PFSK-1 (cell line): ENCODE results near the gene RIPK4.

ENCODE experiments used
- FOXP2 ChIP-seq: optimal IDR thresholded peaks from 2 replicates; pipeline ENCODE3; 2011; ENCODE audit warnings: borderline replicate concordance, control low read depth, inconsistent platforms; ENCODE audit not compliant: insufficient read depth; ENCODE audit errors: extremely low read length, extremely low read depth
- POLR2AphosphoS5 ChIP-seq: IDR thresholded peaks from 2 replicates; pipeline ENCODE4 v1.6.1; 2012; ENCODE audit warnings: low read depth, mild to moderate bottlenecking, control low read depth, low read length, moderate library complexity
- REST ChIP-seq, 2 experiments: IDR thresholded peaks; 2 replicates each; pipeline versions ENCODE4 v1.6.1 to v1.8.0; 2011 to 2012; ENCODE audit warnings: low read depth in 2 of 2, low read length in 2 of 2, control low read depth in 1 of 2, inconsistent platforms in 1 of 2, mild to moderate bottlenecking in 1 of 2, moderate library complexity in 1 of 2; ENCODE audit not compliant: insufficient read depth in 1 of 2
- SIN3A ChIP-seq: IDR thresholded peaks from 2 replicates; pipeline ENCODE4 v1.6.1; 2012; ENCODE audit warnings: mild to moderate bottlenecking, low read length, moderate library complexity, borderline replicate concordance; ENCODE audit not compliant: insufficient read depth
- TAF1 ChIP-seq: IDR thresholded peaks from 2 replicates; pipeline ENCODE4 v1.6.1; 2012; ENCODE audit warnings: low read length, control low read depth, borderline replicate concordance; ENCODE audit not compliant: insufficient read depth

The RIPK4 gene

DNA sequence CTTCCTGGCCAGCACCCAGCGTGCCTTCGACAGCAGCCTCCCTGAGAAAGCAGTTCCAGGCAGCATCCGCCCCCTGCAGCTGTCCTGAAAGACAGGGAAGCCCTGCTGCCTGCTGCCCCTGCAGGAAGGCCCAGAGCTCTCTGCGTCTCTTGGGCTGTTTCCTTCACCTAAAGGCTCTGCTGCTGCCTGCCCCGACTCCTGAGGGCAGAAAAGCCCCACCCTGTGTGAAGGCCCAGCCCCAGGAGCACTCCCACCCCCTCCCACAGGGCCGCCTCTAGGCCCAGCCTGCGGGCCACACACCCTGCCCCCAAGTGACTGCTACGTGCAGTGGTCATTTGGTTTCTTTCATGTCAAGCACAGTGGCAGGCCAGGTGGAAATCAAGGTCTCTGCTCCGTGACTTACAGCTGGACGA, 12.4 kb downstream of the RIPK4 start:
- no peak for TF ChIP-seq REST (IDR thresholded peaks at IDR 0.05; ENCODE audit: insufficient read depth in 1 of 2, low read depth in 2 of 2, low read length in 2 of 2)
- no peak for TF ChIP-seq FOXP2
- TF ChIP-seq POLR2AphosphoS5 = no peak
- no peak for TF ChIP-seq SIN3A
- no peak for TF ChIP-seq TAF1

DNA sequence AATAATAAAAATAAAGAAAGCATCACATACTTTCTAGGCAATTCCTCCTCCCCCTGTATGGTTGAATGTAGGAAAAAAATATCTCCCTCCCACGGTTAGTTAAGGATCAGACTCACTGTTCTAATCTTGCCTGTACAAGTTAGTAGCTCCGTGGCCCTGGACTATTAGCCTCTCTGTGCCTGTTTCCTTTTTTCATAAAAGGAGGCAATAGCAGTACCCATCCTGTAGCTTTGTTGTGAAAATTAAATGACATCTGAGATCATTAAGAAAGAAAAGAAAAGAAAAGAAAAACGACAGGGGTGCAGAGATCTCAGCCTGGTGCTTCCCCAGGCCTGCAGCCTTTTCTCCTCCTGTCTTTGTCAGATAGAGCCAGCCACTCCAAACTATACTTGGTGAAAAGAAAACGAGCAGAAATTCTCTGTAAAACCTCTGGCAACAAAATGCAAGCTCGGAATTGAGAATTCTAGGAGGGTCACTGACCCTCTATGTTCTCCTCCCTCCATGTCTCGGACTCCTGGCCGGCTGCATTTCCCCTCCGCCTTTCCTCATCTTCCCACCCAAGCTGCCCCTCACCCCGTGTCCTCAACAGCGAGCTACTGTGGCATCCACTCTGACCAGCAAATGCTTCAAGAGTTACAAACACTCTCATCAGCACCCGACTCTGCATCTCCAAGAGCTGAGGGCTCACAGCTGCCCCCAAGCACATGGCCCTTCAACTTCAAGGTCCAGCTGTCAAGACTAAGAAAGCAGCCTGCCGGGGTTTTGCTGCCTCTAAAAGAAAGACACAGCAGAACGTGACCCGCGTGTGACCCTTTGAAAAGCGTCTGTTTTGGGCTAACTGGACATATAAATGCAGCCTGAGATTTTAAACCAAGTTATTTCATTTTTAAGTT, 13.6 kb downstream of the RIPK4 start:
- TF ChIP-seq POLR2AphosphoS5 (no peak), TAF1 (no peak), SIN3A (no peak), FOXP2 (no peak), REST (IDR thresholded peaks at IDR 0.05; ENCODE audit: insufficient read depth in 1 of 2, low read depth in 2 of 2, low read length in 2 of 2) (no peak)

GRCh38 chr21:41752231-41752681, 14.6 kb downstream of the RIPK4 start:
- no peak for TF ChIP-seq SIN3A
- no peak for TF ChIP-seq FOXP2
- TF ChIP-seq REST (IDR thresholded peaks at IDR 0.05; ENCODE audit: insufficient read depth in 1 of 2, low read depth in 2 of 2, low read length in 2 of 2) = no peak
- no peak for TF ChIP-seq POLR2AphosphoS5
- TF ChIP-seq TAF1 = no peak

DNA sequence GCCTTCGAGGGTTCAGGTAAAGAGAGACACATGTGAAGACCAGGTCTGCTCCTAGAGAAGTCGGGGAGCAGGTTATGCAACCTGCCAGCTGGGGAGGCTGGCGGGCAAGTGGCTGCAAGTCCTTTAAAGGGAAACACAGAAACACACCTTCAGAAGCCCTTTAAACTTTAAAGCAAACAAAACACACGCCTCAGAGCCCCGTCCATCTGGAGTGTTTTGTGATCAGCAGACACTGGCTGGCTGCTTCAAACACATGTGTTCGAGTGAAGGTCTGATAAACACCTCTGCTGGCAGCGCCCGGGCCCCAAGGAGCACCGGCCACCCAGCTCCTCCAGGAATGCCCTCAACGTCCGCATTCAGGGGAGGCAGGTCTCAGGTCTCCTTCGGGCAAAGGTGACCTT, 15.2 kb downstream of the RIPK4 start:
- TF ChIP-seq POLR2AphosphoS5 = no peak
- no peak for TF ChIP-seq FOXP2
- TF ChIP-seq TAF1 = no peak
- TF ChIP-seq REST (IDR thresholded peaks at IDR 0.05; ENCODE audit: insufficient read depth in 1 of 2, low read depth in 2 of 2, low read length in 2 of 2) = no peak
- no peak for TF ChIP-seq SIN3A

DNA sequence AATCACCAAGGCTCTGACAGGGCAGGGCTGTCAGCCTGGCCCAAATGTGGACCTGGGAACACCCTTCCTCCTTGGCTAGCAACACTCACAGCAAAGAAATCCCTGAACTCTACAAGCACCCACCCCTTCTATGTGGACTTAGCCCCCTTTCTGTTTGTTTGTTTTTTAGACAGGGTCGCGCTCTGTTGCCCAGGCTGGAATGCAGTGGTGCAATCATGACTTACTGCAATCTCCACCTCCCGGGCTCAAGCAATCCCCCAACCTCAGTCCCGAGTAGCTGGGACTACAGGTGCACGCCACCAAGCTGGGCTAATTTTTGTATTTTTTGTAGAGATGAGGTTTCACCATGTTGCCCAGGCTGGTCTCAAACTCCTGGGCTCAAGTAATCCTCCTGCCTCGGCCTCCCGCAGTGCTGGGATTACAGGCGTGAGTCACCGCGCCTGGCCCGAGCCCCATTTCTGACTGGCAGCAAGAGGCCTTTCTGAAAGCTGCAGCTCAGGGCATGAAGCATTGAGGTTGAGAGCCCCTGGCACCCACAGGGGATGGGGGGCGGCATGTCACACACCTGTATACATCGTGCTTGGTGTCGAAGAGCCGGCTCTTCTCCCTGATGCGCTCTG, 16.2 kb downstream of the RIPK4 start:
- no peak for TF ChIP-seq SIN3A
- no peak for TF ChIP-seq REST (IDR thresholded peaks at IDR 0.05; ENCODE audit: insufficient read depth in 1 of 2, low read depth in 2 of 2, low read length in 2 of 2)
- no peak for TF ChIP-seq TAF1
- no peak for TF ChIP-seq FOXP2
- TF ChIP-seq POLR2AphosphoS5 = no peak
